Hematopoietic multipotent progenitor cell treated with erythropoietin and hydrocortisone succinate and interleukin-3 and kit ligand, for 6 days (in vitro differentiated cells): Measurements from ENCODE around the gene SUMF2.
"Not testable (repeated sequence)": the region's sequence is repeated elsewhere in the genome, so short reads cannot be mapped to it uniquely, and the experiment has no call there.

Experiments used
- DNase-seq: peaks from one replicate; pipeline ENCODE4 v3.0.0-alpha.2; 2015

SUMF2 gene

GRCh38 chr7:56066376-56066775 is 2.3 kb downstream of the SUMF2 start:
- not testable (repeated sequence) for DNase-seq

DNA sequence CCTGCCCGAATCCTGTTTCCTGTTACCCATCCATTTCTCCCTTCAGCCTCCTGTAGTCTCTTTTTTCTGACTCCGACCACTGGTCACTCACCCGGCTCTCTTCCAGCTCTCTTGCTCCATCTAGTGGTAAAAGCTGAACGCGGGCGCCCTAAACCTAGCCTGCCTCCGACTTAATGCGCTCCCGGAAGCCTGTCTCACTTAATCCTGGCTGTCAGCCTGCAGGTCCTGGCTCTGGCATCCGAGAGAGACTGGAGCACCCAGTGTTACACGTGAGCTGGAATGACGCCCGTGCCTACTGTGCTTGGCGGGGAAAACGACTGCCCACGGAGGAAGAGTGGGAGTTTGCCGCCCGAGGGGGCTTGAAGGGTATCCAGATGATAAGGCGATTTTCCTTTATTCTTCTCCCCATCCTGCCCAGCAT is 10.3 kb downstream of the SUMF2 start:
- peak; percentile 90 for DNase-seq

DNA sequence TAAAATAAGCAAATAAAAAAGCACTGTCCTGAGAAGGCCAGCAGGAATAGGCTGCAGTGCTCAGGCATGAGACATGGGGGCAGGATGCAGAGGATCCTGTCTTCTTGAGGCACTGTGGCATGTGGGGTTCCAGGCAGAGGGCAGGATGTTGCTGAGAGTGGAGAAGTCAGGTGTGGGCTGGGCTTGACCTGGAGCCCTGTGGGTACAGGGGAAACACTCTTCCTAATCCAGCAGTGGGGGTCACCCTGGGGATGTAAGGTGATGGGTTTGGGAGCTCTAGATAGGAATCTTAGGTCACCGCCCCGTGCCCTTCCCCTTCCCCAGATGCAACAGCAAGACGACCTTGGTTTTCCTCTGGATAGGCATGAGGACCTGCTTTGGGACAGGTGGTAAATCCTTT is 13.6 kb downstream of the SUMF2 start:
- no peak for DNase-seq

DNA sequence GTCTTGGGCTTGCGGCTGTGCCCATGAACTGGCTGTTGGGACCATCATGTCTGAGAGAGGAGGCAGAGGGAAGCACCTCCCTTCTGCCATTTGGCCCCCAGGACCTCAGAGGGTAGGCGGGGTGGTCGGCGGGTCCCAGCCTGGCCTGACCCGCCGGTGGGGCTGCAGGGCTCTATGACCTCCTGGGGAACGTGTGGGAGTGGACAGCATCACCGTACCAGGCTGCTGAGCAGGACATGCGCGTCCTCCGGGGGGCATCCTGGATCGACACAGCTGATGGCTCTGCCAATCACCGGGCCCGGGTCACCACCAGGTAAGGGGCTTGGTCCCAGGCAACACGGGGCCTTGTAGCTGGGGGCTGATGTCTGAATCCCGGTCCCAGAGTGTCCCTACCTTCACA is 14.1 kb downstream of the SUMF2 start:
- DNase-seq, result no peak

DNA sequence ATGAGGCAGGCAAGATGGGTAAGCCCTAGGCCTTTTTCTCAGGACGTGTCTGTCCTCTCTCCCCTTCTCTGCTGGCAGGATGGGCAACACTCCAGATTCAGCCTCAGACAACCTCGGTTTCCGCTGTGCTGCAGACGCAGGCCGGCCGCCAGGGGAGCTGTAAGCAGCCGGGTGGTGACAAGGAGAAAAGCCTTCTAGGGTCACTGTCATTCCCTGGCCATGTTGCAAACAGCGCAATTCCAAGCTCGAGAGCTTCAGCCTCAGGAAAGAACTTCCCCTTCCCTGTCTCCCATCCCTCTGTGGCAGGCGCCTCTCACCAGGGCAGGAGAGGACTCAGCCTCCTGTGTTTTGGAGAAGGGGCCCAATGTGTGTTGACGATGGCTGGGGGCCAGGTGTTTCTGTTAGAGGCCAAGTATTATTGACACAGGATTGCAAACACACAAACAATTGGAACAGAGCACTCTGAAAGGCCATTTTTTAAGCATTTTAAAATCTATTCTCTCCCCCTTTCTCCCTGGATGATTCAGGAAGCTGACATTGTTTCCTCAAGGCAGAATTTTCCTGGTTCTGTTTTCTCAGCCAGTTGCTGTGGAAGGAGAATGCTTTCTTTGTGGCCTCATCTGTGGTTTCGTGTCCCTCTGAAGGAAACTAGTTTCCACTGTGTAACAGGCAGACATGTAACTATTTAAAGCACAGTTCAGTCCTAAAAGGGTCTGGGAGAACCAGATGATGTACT is 15.5 kb downstream of the SUMF2 start:
- DNase-seq, result peak; percentile 33

DNA sequence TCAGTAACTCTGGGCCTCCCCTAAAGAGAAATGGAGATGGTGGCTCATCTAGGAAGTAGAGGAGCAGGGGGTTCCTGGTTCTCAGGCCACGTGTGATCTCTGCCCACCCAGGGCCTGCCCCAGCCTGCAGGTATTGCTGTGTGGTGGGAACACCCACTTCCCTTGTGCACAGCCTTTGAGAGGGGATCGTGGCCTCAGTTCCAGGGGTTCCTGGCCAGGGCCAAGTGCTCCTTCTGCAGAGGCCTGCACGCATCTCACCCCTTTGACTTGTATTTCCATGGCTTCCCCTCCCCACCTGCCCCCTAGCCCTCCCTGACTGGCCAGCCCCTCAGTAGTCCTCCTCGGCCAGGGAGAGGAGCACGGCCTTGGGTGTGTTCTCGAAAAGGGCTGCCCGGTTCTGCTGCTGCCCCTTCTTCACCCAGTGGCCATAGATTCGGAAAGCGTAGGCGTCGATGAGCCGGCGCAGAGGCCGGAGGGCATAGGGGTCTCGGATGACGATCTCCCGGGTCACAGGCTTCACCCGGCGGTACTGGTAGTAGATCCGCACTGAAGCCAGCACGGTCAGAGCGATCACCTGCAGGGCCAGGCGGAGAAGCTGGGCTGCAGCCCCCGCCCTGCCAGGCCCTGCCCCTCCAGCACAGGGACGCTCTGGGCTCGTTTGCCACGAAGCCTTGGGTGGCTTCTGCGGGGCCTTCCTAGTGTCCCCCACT is 16.8 kb downstream of the SUMF2 start:
- DNase-seq, result not testable (repeated sequence)

DNA sequence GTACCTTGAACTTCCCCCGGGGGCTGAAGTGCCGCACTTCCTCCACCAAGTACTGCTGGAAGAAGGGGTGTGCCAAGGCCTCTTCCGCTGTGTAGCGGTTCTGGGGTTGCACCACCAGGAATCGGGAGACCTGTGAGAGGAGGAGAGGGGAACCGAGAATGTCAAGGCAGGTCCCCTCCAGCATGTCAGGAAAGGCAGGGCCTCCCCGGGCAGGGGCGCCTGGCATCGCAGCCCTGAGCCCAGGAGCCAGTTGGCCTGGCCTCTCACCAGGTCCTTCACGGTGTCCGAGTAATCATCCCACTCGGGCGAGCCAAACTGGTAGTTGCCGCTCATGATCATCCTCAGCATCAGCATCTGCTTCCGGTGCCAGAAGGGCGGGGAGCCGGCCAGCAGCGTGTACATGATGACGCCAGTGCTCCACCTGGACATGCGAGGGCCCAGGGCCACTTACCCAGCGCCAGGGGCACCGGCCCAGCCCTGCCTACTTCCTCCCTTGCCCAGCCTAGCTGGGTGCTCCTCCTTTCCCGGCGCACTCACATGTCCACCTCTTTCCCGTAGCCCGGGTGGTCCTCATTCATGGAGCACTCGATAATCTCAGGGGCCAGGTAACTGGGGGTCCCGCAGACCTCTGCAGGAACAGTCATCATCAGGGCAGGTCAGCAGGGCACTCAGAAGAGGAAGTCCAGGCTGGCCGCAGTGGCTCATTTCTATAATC is 17.7 kb downstream of the SUMF2 start:
- DNase-seq, result no peak

GRCh38 chr7:56083150-56083785 is 19.2 kb downstream of the SUMF2 start:
- no peak for DNase-seq

DNA sequence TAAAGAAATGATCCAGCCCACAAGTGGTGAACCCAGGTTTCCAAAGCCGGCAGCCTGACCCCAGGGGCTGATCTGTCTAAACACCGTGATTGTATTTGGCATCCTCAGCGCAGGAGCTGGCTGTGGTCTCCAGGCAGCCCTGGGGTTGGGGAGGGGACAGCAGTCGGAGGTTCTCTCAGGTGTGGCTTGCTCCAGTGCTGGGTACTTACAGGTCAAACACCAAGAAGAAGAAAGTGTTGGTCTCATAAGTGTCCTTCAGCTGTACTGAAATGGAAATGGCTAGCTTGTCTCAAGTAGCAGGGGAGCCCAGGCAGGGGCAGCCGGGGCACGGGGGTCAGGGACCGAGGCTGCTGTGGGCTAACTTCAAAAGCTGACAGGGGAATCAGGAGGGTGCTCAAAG is 22.7 kb downstream of the SUMF2 start:
- no peak for DNase-seq

DNA sequence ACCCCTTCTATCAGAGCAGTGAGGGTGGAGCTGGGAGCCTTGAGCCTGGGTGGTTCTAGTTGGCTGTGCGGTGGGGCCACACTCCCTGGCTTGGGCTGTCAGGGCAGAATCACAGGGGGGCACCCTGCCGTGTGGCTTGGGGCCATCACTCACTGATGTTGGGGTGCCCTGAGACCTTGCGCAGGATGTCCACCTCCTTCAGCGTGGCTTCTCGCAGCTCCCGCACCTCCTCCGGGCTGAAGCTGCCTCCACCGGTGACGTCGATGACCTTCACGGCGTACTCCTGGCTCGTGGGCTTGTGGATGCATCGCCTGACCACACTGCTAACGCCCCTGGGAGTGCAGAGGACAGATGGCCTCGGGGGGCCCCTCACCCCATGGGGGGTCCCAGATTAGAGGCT is 23.4 kb downstream of the SUMF2 start:
- no peak for DNase-seq

GRCh38 chr7:56091591-56091990 is 27.5 kb downstream of the SUMF2 start:
- DNase-seq, result no peak

GRCh38 chr7:56092388-56092787 is 28.3 kb downstream of the SUMF2 start:
- DNase-seq, result not testable (repeated sequence)

GRCh38 chr7:56092789-56093531 is 28.9 kb downstream of the SUMF2 start, which contains the start of gene PHKG1:
PHKG1 (minus strand) TSS chr7:56092952; CDS start chr7:56088941, 4,011 bp downstream.
- DNase-seq, result peak; percentile 31

GRCh38 chr7:56097700-56098099 is 33.6 kb downstream of the SUMF2 start:
- peak; percentile 81 for DNase-seq

DNA sequence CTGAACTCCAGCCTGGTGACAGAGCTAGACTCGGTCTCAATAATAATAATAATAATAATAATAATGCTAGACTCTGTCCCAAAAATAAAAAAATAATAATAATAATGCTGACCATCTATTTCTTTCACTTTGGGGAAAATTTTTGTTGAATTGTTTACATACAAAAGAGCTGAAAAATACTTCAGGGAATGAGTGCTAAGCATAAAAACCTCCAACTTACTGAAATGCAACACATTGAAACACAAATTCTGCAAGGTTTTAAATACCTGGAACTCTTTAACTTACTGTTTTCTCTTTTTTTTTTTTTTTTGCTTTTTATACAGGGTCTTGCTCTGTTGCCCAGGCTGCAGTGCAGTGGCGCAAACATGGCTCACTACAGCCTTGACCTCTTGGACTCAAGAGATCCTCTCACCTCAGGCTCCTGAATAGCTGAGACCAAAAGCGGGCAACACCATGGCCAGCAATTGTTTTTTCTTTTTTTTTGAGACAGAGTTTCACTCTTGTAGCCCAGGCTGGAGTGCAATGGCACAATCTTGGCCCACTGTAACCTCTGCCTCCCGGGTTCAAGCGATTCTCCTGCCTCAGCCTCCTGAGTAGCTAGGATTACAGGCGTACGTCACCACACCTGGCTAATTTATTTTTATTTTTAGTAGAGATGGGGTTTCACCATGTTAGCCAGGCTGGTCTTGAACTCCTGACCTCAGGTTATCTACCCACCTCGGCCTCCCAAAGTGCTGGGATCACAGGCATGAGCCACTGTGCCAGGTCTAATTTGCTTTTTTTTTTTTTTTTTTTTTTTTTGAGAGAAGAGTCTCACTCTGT is 34.3 kb downstream of the SUMF2 start:
- DNase-seq, result not testable (repeated sequence)

DNA sequence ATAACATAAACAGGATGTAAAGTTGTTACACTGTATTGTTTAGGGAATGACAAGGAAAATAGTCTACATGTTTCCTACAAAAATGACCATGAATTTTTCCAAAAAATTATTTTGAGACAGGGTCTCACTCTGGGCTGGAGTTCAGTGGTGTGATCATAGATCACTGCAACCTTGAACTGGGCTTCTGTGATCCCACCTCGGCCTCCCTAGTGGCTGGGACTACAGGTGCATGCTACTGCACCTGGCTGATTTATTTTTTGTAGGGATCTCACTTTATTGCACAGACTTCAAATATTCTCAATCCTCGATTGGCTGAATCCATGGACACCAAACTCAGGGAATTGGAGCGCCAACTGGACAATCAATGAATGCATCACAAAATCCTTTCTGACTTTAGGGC is 35.6 kb downstream of the SUMF2 start:
- no peak for DNase-seq

DNA sequence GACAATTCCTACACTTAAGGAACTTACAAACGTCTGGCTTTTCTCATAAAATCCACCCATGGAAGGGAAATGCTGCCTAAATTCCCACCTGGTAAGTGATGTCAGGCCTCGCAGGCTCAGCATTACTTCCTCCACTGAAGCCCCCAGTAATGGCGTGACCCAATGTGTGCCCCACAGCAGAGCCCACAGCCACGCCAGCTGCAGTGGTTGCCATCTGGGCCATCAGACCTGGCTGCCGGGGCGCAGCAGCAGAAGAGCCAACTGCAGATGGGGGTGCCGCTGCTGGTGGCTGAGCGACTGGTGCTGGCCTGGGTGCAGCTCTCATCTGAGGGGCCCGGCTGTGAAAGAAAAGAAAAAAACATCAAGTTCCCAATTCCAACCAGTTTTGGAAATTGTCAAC is 40.1 kb downstream of the SUMF2 start:
- DNase-seq, result not testable (repeated sequence)

DNA sequence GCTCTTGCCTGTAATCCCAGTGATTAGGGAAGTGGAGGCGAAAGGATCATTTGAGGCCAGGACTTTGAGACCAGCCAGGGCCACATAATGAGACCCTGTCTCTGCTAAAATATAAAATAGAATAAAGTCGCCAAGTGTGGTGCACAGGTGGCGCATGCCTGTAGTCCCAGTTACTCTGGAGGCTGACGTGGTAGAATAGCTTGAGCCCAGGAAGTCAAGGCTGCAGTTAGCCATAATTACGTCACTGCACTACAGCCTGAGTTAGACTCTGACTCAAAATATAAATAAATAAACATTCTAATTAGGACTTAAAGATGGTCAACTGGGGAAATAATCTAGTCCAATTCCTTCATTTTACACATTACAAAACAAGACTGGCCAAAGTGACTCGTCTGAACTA is 41.4 kb downstream of the SUMF2 start:
- peak; percentile 73 for DNase-seq

GRCh38 chr7:56106108-56107073 is 42.3 kb downstream of the SUMF2 start, which contains the start of gene CHCHD2:
CHCHD2 (minus strand) TSS chr7:56106476; CDS start chr7:56106413, 63 bp downstream.
- DNase-seq, result peak; percentile 99

DNA sequence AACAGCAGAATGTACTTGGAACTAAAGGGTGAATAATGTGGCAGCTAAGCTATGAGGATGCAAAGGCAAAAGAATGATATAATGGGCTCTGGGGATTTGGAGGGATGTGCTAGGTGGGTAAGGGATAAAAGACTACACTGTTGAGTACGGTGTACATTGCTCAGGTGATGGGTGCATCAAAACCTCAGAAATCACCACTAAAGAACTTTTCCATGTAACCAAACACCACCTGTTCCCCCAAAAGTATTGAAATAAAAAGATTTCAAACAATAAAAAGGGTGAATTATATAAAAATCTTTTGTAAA is 43.8 kb downstream of the SUMF2 start:
- no peak for DNase-seq
